GM12801 (cell line): Measurements from ENCODE around the gene PIGP.

ENCODE experiments used
- CTCF ChIP-seq: IDR thresholded peaks from one replicate; pipeline ENCODE4 v1.5.1; 2011; ENCODE audit warnings: control low read depth; ENCODE audit not compliant: insufficient read length; ENCODE audit errors: extremely low read depth

PIGP gene

GRCh38 chr21:37036177-37036576 is 36.7 kb downstream of the PIGP start:
- no peak for TF ChIP-seq CTCF

- TF ChIP-seq CTCF, result no peak
These were observed 39.9 kb downstream of the PIGP start for GRCh38 chr21:37032877-37033471.

GRCh38 chr21:37032293-37032692 is 40.6 kb downstream of the PIGP start:
- TF ChIP-seq CTCF, result no peak

- TF ChIP-seq CTCF, result no peak
These were observed 42.0 kb downstream of the PIGP start for GRCh38 chr21:37030864-37031263.

GRCh38 chr21:37028570-37028969 is 44.3 kb downstream of the PIGP start:
- TF ChIP-seq CTCF, result no peak

- TF ChIP-seq CTCF, result no peak
These were observed 46.4 kb downstream of the PIGP start for GRCh38 chr21:37026499-37026898.

- TF ChIP-seq CTCF, result no peak
These were observed 54.8 kb downstream of the PIGP start for GRCh38 chr21:37017951-37018679.
